ENCODE measurements around the gene TCTA.

The TCTA gene

GRCh38 chr3:49460956-49461355 is 48.7 kb downstream of the TCTA start:
- DNase-seq (ENCODE audit: low spot score): no peak

GRCh38 chr3:49461443-49462171 is 49.4 kb downstream of the TCTA start:
- no peak for DNase-seq (ENCODE audit: low spot score)

GRCh38 chr3:49462222-49462621 is 50.0 kb downstream of the TCTA start:
- no peak for DNase-seq (ENCODE audit: low spot score)

DNA sequence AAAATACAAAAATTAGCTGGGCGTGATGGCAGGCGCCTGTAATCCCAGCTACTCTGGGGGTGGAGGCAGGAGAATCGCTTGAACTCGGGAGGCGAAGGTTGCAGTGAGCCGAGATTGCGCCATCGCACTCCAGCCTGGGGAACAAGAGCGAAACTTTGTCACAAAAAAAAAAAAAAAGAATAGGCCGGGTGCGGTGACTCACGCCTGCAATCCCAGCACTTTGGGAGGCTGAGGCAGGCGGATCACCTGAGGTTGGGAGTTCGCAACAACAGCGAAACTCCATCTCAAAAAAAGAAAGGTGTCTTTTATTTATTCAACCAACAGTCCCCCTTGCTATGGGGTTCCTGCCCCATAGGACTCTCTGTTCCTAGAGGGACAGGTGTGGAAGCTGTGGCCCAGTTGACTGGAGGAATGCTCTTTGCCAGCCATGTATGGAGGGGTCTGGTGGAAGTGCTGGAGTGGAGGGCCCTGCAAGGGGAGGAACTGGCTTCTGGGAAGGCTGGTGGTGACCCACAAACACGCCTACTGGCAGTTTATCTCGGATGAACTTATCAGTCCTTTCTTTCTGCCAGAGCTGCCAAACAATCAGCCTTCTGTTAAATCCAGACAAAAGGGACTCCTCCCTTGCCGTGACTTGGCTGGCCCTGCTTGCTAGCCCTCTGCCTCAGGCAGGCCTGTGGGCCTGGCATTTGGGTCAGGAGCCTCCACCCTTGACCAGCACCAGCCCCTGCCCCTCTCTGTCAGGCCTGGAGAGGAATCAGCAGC is 53.2 kb downstream of the TCTA start:
- DNase-seq (ENCODE audit: low spot score): no peak
